HepG2 (cell line): ENCODE results near the gene ZNF148.

Source experiments
- CTCF ChIP-seq: sonication (generic); formaldehyde crosslinking; IDR thresholded peaks from 2 replicates; pipeline ENCODE4 v1.5.0; 2020; ENCODE audit warnings: mild to moderate bottlenecking, missing genetic modification reagents, moderate library complexity
- POLR2A ChIP-seq, 2 experiments: IDR thresholded peaks; 2 replicates each; pipeline ENCODE4 v1.6.1; 2011; ENCODE audit warnings: low read depth in 2 of 2, low read length in 2 of 2, mild to moderate bottlenecking in 1 of 2, moderate library complexity in 1 of 2; ENCODE audit not compliant: insufficient read depth in 1 of 2
- RAD21 ChIP-seq: fragments of 450-650 bp; formaldehyde crosslinking; IDR thresholded peaks from 2 replicates; pipeline ENCODE4 v1.5.0; 2020; ENCODE audit warnings: mild to moderate bottlenecking
- ZNF224 ChIP-seq: sonication (generic); formaldehyde crosslinking; IDR thresholded peaks from 2 replicates; pipeline ENCODE4 v1.5.0; 2020; ENCODE audit warnings: mild to moderate bottlenecking, missing genetic modification reagents

DNA sequence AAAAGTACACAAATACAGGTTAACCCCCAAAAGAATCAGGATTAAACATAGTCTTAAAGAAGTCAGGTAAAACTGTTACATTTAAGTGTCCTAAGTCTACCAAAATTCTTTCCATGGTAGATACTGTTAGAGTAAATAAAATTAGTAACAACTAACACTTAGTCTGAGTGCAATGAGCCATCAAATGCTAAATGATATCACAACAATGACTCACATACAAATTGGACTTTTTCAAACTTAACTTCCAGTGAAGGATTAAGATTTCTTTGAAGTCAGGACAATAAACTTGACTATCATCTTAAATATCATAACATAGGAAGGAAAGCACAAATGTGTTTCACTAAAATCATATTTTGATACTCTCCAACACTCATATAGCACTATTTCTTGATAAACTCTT lies 43.9 kb downstream of the ZNF148 start:
- TF ChIP-seq POLR2A (IDR thresholded peaks at IDR 0.05; ENCODE audit: insufficient read depth in 1 of 2, low read depth in 2 of 2, low read length in 2 of 2) (no peak), RAD21 (CRISPR knock-in tag) (no peak), CTCF (CRISPR knock-in tag) (no peak), ZNF224 (no peak)
